ENCODE data around the gene GALNS. TPM values are rescaled to one million over a fixed set of nuclear protein-coding genes. Genes with fewer than 3 reads are reported as not detected.

GALNS gene
- total and polyA plus RNA-seq, 2 experiments from 2014 or later: 9.7 to 18.8 TPM

DNA sequence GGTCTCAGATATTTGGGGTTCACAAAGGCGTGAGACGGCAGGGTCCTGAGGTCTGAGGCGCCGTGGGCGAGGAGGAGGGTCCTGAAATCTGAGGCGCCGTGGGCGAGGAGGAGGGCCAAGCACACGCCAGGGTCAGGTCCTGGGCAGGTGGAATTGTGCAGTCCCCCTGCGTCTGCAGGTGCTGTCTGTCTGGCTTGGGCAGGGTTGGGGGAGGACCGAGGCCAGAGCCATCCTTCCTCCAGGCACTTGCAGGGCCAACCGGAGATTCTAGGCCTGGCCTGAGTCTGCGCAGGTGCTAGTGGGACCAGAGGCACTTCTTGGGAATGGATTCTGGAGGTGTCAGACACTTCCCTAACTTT lies 42.6 kb downstream of the GALNS start:
- ATAC-seq (no peak), DNase-seq (ENCODE audit: low spot score) (no peak)
- Mint-ChIP-seq H3K36me3 (ENCODE audit: low read depth) (peaks cover 18% of the 10 kb centered on the region), H3K9me3 (no peaks in the 10 kb centered on the region), H3K27ac (no peak overlapping the region; the same call in 1 of the 2 replicates), H3K4me3 (peak overlapping the region; percentile 29; the same call in 1 of the 3 replicates), H3K27me3 (ENCODE audit: insufficient read depth, low read depth, poor library complexity) (peaks cover 23% of the 10 kb centered on the region), H3K4me1 (peaks cover 15% of the 10 kb centered on the region; the same call in 2 of the 3 replicates)
- TF ChIP-seq, protein P1, sequence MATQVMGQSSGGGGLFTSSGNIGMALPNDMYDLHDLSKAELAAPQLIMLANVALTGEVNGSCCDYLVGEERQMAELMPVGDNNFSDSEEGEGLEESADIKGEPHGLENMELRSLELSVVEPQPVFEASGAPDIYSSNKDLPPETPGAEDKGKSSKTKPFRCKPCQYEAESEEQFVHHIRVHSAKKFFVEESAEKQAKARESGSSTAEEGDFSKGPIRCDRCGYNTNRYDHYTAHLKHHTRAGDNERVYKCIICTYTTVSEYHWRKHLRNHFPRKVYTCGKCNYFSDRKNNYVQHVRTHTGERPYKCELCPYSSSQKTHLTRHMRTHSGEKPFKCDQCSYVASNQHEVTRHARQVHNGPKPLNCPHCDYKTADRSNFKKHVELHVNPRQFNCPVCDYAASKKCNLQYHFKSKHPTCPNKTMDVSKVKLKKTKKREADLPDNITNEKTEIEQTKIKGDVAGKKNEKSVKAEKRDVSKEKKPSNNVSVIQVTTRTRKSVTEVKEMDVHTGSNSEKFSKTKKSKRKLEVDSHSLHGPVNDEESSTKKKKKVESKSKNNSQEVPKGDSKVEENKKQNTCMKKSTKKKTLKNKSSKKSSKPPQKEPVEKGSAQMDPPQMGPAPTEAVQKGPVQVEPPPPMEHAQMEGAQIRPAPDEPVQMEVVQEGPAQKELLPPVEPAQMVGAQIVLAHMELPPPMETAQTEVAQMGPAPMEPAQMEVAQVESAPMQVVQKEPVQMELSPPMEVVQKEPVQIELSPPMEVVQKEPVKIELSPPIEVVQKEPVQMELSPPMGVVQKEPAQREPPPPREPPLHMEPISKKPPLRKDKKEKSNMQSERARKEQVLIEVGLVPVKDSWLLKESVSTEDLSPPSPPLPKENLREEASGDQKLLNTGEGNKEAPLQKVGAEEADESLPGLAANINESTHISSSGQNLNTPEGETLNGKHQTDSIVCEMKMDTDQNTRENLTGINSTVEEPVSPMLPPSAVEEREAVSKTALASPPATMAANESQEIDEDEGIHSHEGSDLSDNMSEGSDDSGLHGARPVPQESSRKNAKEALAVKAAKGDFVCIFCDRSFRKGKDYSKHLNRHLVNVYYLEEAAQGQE (IDR thresholded peaks at IDR 0.05; ENCODE audit: unreplicated experiment): no peak
- TF ChIP-seq NANOG (IDR thresholded peaks at IDR 0.05; ENCODE audit: borderline replicate concordance) (no peak), POLR2AphosphoS5 (IDR thresholded peaks at IDR 0.05; ENCODE audit: low read depth) (no peak), ZNF114 (CRISPR knock-in tag; IDR thresholded peaks at IDR 0.05) (no peak), CREB1 (CRISPR knock-in tag; IDR thresholded peaks at IDR 0.05; ENCODE audit: low read depth) (no peak), EZH2phosphoT487 (IDR thresholded peaks at IDR 0.05; ENCODE audit: unreplicated experiment) (no peak), ZNF331 (CRISPR knock-in tag; IDR thresholded peaks at IDR 0.05; ENCODE audit: low read depth) (no peak)
- TF ChIP-seq, protein P2, sequence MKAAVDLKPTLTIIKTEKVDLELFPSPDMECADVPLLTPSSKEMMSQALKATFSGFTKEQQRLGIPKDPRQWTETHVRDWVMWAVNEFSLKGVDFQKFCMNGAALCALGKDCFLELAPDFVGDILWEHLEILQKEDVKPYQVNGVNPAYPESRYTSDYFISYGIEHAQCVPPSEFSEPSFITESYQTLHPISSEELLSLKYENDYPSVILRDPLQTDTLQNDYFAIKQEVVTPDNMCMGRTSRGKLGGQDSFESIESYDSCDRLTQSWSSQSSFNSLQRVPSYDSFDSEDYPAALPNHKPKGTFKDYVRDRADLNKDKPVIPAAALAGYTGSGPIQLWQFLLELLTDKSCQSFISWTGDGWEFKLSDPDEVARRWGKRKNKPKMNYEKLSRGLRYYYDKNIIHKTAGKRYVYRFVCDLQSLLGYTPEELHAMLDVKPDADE (IDR thresholded peaks at IDR 0.05): no peak
- Histone ChIP-seq H3K4me2 (no peak overlapping the region), H3K27me3 (ENCODE audit: insufficient read depth) (no peaks in the 10 kb centered on the region), H3K36me3 (ENCODE audit: insufficient read depth) (peaks cover 7% of the 10 kb centered on the region), H3K4me3 (no peak overlapping the region), H3K4me1 (ENCODE audit: insufficient read depth) (no peaks in the 10 kb centered on the region; the same call in 1 of the 2 replicates), H3K27ac (ENCODE audit: low read depth) (0 out of 2 replicates have a peak overlapping the region, but pooled peaks have one; percentile 19), H3K9me2 (ENCODE audit: insufficient read depth) (no peaks in the 10 kb centered on the region), H4K20me1 (replicated peaks; ENCODE audit: insufficient read depth) (no peaks in the 10 kb centered on the region; the same call in 1 of the 2 replicates), H3K79me2 (replicated peaks; ENCODE audit: insufficient read depth) (peaks cover 13% of the 10 kb centered on the region), H3F3A (replicated peaks; ENCODE audit: low read depth) (peaks cover 23% of the 10 kb centered on the region), H2AFZ (no peak overlapping the region)

DNA sequence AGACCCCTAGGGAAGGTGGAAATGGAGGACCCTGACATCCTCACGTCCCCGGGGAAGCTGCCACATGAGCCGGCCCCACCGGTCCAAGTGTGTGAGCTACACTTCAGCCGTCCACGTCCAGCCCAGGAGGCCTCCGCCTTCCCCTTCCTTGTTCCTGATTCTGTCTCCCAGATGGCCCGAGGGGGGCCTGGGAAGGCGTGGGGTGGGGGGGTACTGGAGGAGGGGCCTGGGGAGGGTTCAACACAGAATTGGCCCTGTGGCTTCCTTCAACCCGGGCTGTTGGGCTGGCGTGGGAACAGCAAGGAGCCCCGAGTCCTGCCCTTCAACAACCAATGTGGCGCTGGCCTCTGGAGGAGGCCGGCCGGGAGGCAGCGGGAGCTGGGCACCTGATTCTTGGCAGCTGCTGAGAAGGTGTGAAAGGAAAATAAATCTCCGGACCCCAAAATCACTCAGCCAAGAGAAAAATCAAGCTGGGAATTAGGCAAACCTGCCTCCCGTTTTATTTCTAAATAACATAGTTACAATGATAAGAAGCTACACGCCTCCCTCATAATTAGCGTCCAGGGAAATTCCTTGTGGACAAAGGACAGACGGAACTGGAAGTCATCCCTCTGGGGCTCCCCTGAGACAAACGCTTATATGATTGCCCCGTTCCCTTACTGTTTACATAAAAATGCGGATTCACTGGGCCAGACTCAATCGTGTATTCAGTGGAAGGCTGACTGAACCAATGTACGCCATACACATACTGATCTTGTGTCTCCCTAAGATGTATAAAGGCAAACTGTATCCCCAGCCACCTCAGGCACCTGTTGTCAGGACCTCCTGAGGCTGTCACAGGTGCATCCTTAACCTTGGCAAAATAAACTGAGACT lies 43.2 kb downstream of the GALNS start:
- Mint-ChIP-seq H3K27me3 (ENCODE audit: insufficient read depth, low read depth, poor library complexity) (peaks cover 28% of the 10 kb centered on the region), H3K9me3 (0 out of 3 replicates have a peak, but pooled peaks cover under 1% of the 10 kb centered on the region), H3K4me3 (peak overlapping the region; percentile 29; the same call in 2 of the 3 replicates), H3K27ac (no peak overlapping the region; the same call in 1 of the 2 replicates), H3K4me1 (peaks cover 13% of the 10 kb centered on the region; the same call in 2 of the 3 replicates), H3K36me3 (ENCODE audit: low read depth) (peaks cover 24% of the 10 kb centered on the region)
- H3K4me2 ChIP-seq: no peak overlapping the region; the same call in 1 of the 2 replicates
- no peak for ATAC-seq
- peaks cover 13% of the 10 kb centered on the region for H3K79me2 ChIP-seq (replicated peaks; ENCODE audit: insufficient read depth)
- H3F3A ChIP-seq (replicated peaks; ENCODE audit: low read depth): peaks cover 26% of the 10 kb centered on the region
- H3K4me3 ChIP-seq: no peak overlapping the region
- no peak overlapping the region for H2AFZ ChIP-seq
- peaks cover 12% of the 10 kb centered on the region for H3K36me3 ChIP-seq (ENCODE audit: insufficient read depth)
- H3K27ac ChIP-seq (ENCODE audit: low read depth): 0 out of 2 replicates have a peak overlapping the region, but pooled peaks have one; percentile 19
- no peaks in the 10 kb centered on the region for H3K27me3 ChIP-seq (ENCODE audit: insufficient read depth)
- H4K20me1 ChIP-seq (replicated peaks; ENCODE audit: insufficient read depth): no peaks in the 10 kb centered on the region; the same call in 1 of the 2 replicates
- no peak for DNase-seq (ENCODE audit: low spot score)
- H3K4me1 ChIP-seq (ENCODE audit: insufficient read depth): no peaks in the 10 kb centered on the region; the same call in 1 of the 2 replicates
- H3K9me2 ChIP-seq (ENCODE audit: insufficient read depth): no peaks in the 10 kb centered on the region
- TF ChIP-seq, protein P3, sequence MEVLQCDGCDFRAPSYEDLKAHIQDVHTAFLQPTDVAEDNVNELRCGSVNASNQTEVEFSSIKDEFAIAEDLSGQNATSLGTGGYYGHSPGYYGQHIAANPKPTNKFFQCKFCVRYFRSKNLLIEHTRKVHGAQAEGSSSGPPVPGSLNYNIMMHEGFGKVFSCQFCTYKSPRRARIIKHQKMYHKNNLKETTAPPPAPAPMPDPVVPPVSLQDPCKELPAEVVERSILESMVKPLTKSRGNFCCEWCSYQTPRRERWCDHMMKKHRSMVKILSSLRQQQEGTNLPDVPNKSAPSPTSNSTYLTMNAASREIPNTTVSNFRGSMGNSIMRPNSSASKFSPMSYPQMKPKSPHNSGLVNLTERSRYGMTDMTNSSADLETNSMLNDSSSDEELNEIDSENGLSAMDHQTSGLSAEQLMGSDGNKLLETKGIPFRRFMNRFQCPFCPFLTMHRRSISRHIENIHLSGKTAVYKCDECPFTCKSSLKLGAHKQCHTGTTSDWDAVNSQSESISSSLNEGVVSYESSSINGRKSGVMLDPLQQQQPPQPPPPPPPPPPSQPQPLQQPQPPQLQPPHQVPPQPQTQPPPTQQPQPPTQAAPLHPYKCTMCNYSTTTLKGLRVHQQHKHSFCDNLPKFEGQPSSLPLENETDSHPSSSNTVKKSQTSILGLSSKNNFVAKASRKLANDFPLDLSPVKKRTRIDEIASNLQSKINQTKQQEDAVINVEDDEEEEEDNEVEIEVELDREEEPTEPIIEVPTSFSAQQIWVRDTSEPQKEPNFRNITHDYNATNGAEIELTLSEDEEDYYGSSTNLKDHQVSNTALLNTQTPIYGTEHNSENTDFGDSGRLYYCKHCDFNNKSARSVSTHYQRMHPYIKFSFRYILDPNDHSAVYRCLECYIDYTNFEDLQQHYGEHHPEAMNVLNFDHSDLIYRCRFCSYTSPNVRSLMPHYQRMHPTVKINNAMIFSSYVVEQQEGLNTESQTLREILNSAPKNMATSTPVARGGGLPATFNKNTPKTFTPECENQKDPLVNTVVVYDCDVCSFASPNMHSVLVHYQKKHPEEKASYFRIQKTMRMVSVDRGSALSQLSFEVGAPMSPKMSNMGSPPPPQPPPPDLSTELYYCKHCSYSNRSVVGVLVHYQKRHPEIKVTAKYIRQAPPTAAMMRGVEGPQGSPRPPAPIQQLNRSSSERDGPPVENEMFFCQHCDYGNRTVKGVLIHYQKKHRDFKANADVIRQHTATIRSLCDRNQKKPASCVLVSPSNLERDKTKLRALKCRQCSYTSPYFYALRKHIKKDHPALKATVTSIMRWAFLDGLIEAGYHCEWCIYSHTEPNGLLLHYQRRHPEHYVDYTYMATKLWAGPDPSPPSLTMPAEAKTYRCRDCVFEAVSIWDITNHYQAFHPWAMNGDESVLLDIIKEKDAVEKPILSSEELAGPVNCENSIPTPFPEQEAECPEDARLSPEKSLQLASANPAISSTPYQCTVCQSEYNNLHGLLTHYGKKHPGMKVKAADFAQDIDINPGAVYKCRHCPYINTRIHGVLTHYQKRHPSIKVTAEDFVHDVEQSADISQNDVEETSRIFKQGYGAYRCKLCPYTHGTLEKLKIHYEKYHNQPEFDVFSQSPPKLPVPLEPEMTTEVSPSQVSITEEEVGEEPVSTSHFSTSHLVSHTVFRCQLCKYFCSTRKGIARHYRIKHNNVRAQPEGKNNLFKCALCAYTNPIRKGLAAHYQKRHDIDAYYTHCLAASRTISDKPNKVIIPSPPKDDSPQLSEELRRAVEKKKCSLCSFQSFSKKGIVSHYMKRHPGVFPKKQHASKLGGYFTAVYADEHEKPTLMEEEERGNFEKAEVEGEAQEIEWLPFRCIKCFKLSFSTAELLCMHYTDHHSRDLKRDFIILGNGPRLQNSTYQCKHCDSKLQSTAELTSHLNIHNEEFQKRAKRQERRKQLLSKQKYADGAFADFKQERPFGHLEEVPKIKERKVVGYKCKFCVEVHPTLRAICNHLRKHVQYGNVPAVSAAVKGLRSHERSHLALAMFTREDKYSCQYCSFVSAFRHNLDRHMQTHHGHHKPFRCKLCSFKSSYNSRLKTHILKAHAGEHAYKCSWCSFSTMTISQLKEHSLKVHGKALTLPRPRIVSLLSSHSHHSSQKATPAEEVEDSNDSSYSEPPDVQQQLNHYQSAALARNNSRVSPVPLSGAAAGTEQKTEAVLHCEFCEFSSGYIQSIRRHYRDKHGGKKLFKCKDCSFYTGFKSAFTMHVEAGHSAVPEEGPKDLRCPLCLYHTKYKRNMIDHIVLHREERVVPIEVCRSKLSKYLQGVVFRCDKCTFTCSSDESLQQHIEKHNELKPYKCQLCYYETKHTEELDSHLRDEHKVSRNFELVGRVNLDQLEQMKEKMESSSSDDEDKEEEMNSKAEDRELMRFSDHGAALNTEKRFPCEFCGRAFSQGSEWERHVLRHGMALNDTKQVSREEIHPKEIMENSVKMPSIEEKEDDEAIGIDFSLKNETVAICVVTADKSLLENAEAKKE (CRISPR knock-in tag; IDR thresholded peaks at IDR 0.05): no peak
- TF ChIP-seq ZNF331 (CRISPR knock-in tag; IDR thresholded peaks at IDR 0.05; ENCODE audit: low read depth): no peak

Data from GM23338 (cell line).